OCI-LY7 (cell line): Measurements from ENCODE around the gene CFAP97D2. TPM values are rescaled to one million over a fixed set of nuclear protein-coding genes. Genes with fewer than 3 reads are reported as not detected.

Experiments used
- BruUV-seq: library from RNA; stranded (reverse); fragments of 400-500 nt; replicated peaks from 2 replicates; lab custom pipeline; 2021; lab: Mats Ljungman, UMichigan
- CTCF ChIA-PET: fragments of 300-600 bp; sonication (Branson Sonifier 250); formaldehyde crosslinking; loops from one replicate; lab custom pipeline; 2022; ENCODE audit warnings: antibody characterized with exemption; ENCODE audit not compliant: unreplicated experiment; lab: Charles Lee
- POLR2A ChIA-PET: fragments of 300-600 bp; sonication (Branson Sonifier 250); formaldehyde crosslinking; loops from one replicate; lab custom pipeline; 2022; ENCODE audit warnings: antibody characterized with exemption; lab: Charles Lee
- DNase-seq: peaks from one replicate; pipeline ENCODE4 v3.0.0-alpha.2; 2015; ENCODE audit warnings: low spot score
- H2AFZ ChIP-seq: fragments of 200-600 bp; sonication (generic), shearing (Covaris generic); 2 replicates; pipeline ENCODE4 v1.6.1; 2014; ENCODE audit warnings: mild to moderate bottlenecking, antibody characterized with exemption, low read length, moderate library complexity
- H3K27ac ChIP-seq: fragments of 200-600 bp; sonication (generic); 2 replicates; pipeline ENCODE4 v1.5.1; 2014; ENCODE audit warnings: mixed run types, low read depth, mild to moderate bottlenecking, moderate library complexity, low read length, inconsistent platforms; ENCODE audit not compliant: poor library complexity, severe bottlenecking
- H3K36me3 ChIP-seq: fragments of 200-600 bp; sonication (generic); 2 replicates; pipeline ENCODE4 v1.6.1; 2014; ENCODE audit warnings: mild to moderate bottlenecking, antibody characterized with exemption, low read length, moderate library complexity, mixed read lengths; ENCODE audit not compliant: insufficient read depth
- H3K4me1 ChIP-seq: fragments of 200-600 bp; sonication (generic); 2 replicates; pipeline ENCODE4 v1.5.1; 2014; ENCODE audit warnings: mild to moderate bottlenecking, low read length; ENCODE audit not compliant: insufficient read depth, poor library complexity, severe bottlenecking
- H3K4me2 ChIP-seq: fragments of 200-600 bp; sonication (generic); 2 replicates; pipeline ENCODE4 v1.6.1; 2014; ENCODE audit warnings: mild to moderate bottlenecking, low read length
- H3K4me3 ChIP-seq: fragments of 200-600 bp; sonication (generic); 2 replicates; pipeline ENCODE4 v1.5.1; 2014; ENCODE audit warnings: mild to moderate bottlenecking, low read depth, low read length; ENCODE audit not compliant: poor library complexity, severe bottlenecking
- H3K79me2 ChIP-seq: fragments of 200-600 bp; sonication (generic); 2 replicates; pipeline ENCODE4 v1.6.1; 2016; ENCODE audit warnings: low read depth, mild to moderate bottlenecking, low read length, moderate library complexity, mixed read lengths; ENCODE audit not compliant: insufficient read depth
- H3K9me2 ChIP-seq: fragments of 200-600 bp; sonication (generic); 2 replicates; pipeline ENCODE4 v1.6.1; 2016; ENCODE audit warnings: mild to moderate bottlenecking, low read length, mixed read lengths; ENCODE audit not compliant: insufficient read depth
- H3K9me3 ChIP-seq: fragments of 200-600 bp; sonication (generic); 2 replicates; pipeline ENCODE4 v1.6.1; 2014; ENCODE audit warnings: mild to moderate bottlenecking, mixed run types, low read length, mixed read lengths
- H4K20me1 ChIP-seq: fragments of 200-600 bp; sonication (generic); 2 replicates; pipeline ENCODE4 v1.6.1; 2014; ENCODE audit warnings: mild to moderate bottlenecking, antibody characterized with exemption, low read length, moderate library complexity, mixed read lengths; ENCODE audit not compliant: insufficient read depth
- EZH2phosphoT487 ChIP-seq: fragments of 200-600 bp; sonication (generic); IDR thresholded peaks from 2 replicates; pipeline ENCODE4 v1.6.1; 2018; ENCODE audit warnings: low read depth, borderline replicate concordance, mild to moderate bottlenecking, mixed run types, antibody characterized with exemption, low read length, moderate library complexity, mixed read lengths
- intact Hi-C: fragments of 100-400 bp; cut with micrococcal nuclease; formaldehyde crosslinking; loops from one replicate; pipeline ENCODE4 v1.10.0; 2022; ENCODE audit not compliant: unreplicated experiment
- total RNA-seq, 2 experiments: library from RNA; depleted of rRNA in 1 of 2; stranded (reverse); fragments of >200 nt in 1 of 2; shearing (Covaris generic) in 1 of 2; gene quantifications; 2 replicates each; pipeline ENCODE4 v1.2.3, GENCODE V29; 2014 to 2022
- TF ChIP-seq, protein P1 (sequence below): fragments of 200-600 bp; sonication (generic); conservative IDR thresholded peaks from 2 replicates; pipeline ENCODE4 v1.5.1; 2014; ENCODE audit warnings: mild to moderate bottlenecking, antibody characterized with exemption, low read length, moderate library complexity, mixed read lengths

CFAP97D2 gene
- total RNA-seq, 2 experiments from 2014 or later, result not detected

GRCh38 chr13:114241918-114242317 is 62.9 kb downstream of the CFAP97D2 start:
- BruUV-seq, result no TSS peak
- Histone ChIP-seq H3K9me3 (no peaks in the 10 kb centered on the region), H3K36me3 (peaks cover 97% of the 10 kb centered on the region), H3K4me2 (no peak overlapping the region), H3K79me2 (peaks cover 4% of the 10 kb centered on the region; the same call in 1 of the 2 replicates), H3K4me1 (no peaks in the 10 kb centered on the region), H4K20me1 (no peaks in the 10 kb centered on the region), H2AFZ (no peak overlapping the region), H3K4me3 (no peak overlapping the region), H3K27ac (no peak overlapping the region), H3K9me2 (no peaks in the 10 kb centered on the region)
- POLR2A ChIA-PET, result interaction anchor here (0.6 kb wide), 1 partner anchor 131 kb away, joined by 3 read pairs; no protein-coding TSS in a partner anchor
- CTCF ChIA-PET, result no interaction called here
- intact Hi-C loops, result no loop called here
- TF ChIP-seq, protein P1, sequence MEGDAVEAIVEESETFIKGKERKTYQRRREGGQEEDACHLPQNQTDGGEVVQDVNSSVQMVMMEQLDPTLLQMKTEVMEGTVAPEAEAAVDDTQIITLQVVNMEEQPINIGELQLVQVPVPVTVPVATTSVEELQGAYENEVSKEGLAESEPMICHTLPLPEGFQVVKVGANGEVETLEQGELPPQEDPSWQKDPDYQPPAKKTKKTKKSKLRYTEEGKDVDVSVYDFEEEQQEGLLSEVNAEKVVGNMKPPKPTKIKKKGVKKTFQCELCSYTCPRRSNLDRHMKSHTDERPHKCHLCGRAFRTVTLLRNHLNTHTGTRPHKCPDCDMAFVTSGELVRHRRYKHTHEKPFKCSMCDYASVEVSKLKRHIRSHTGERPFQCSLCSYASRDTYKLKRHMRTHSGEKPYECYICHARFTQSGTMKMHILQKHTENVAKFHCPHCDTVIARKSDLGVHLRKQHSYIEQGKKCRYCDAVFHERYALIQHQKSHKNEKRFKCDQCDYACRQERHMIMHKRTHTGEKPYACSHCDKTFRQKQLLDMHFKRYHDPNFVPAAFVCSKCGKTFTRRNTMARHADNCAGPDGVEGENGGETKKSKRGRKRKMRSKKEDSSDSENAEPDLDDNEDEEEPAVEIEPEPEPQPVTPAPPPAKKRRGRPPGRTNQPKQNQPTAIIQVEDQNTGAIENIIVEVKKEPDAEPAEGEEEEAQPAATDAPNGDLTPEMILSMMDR, result no peak
- TF ChIP-seq EZH2phosphoT487, result no peak
- DNase-seq, result no peak

DNA sequence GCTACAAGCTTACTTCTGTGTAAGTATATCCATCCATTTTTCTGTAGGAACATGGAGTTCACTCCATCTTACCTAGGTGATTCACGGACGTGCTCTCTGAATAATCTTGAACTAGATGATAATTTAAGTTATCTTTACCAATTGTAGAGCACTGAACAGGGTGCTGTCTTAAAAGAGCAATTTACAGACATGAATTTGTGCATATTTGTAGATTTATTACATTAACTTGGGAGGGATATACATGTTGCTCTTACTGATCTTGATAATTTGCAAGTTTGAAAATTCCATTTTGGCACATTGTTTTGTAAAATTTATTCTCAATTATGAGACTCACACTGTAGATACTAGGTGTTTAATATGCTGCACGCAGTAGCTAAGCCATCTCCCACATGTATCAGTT is 64.9 kb downstream of the CFAP97D2 start:
- TF ChIP-seq, protein P1, result no peak
- TSS peak; percentile 12 for BruUV-seq
- ChIA-PET POLR2A (no interaction called here), CTCF (no interaction called here)
- no peaks in the 10 kb centered on the region for H3K4me1 ChIP-seq
- H3K36me3 ChIP-seq, result peaks cover 96% of the 10 kb centered on the region
- no peaks in the 10 kb centered on the region for H3K9me2 ChIP-seq
- no peak overlapping the region for H3K4me3 ChIP-seq
- H3K4me2 ChIP-seq, result no peak overlapping the region
- no peak for DNase-seq
- no peaks in the 10 kb centered on the region for H3K79me2 ChIP-seq
- no peaks in the 10 kb centered on the region for H4K20me1 ChIP-seq
- intact Hi-C loops, result no loop called here
- H3K9me3 ChIP-seq, result no peaks in the 10 kb centered on the region
- no peak overlapping the region for H3K27ac ChIP-seq
- H2AFZ ChIP-seq, result no peak overlapping the region

- ChIA-PET CTCF (no interaction called here), POLR2A (interaction anchor here (0.9 kb wide), 1 partner anchor 9 kb away, joined by 4 read pairs; no protein-coding TSS in a partner anchor)
- no peak for DNase-seq
- H4K20me1 ChIP-seq, result no peaks in the 10 kb centered on the region
- H3K9me3 ChIP-seq, result no peaks in the 10 kb centered on the region
- no peak overlapping the region for H3K4me2 ChIP-seq
- intact Hi-C loops, result no loop called here
- BruUV-seq, result no TSS peak
- peaks cover 96% of the 10 kb centered on the region for H3K36me3 ChIP-seq
- H3K9me2 ChIP-seq, result no peaks in the 10 kb centered on the region
- no peak overlapping the region for H2AFZ ChIP-seq
- no peak overlapping the region for H3K4me3 ChIP-seq
- no peaks in the 10 kb centered on the region for H3K79me2 ChIP-seq
- TF ChIP-seq EZH2phosphoT487, result no peak
- TF ChIP-seq, protein P1, result peak; percentile 21; the same call in 1 of the 2 replicates
- no peak overlapping the region for H3K27ac ChIP-seq
- H3K4me1 ChIP-seq, result no peaks in the 10 kb centered on the region
Measured at GRCh38 chr13:114244637-114245036, 65.6 kb downstream of the CFAP97D2 start.
